CD14-positive monocyte (primary cell): ENCODE measurements around the gene COQ2. TPM values are rescaled to one million over a fixed set of nuclear protein-coding genes. Genes with fewer than 3 reads are reported as not detected.
"Not testable (repeated sequence)": the region's sequence is repeated elsewhere in the genome, so short reads cannot be mapped to it uniquely, and the experiment has no call there.

Experiments
- DNase-seq, 3 donors: peaks; one replicate each; pipeline ENCODE4 v3.0.0-alpha.2; 2011 to 2022
- H2AFZ ChIP-seq: 2 replicates; pipeline ENCODE4 v1.6.0; 2012; ENCODE audit warnings: mild to moderate bottlenecking, low read depth, low read length, inconsistent platforms; ENCODE audit not compliant: insufficient read depth, poor library complexity, severe bottlenecking
- H3K27ac ChIP-seq, 2 donors: 1 replicate in 1 of 2; 2 replicates in 1 of 2; pipeline ENCODE4 v1.5.1; 2012 to 2013; ENCODE audit warnings: low read length in 2 of 2, control low read depth in 1 of 2, inconsistent platforms in 1 of 2, low read depth in 1 of 2, mild to moderate bottlenecking in 1 of 2
- H3K27me3 ChIP-seq, 2 donors: one replicate each; pipeline versions ENCODE4 v1.6.0 to v1.6.1; 2011 to 2013; ENCODE audit warnings: low read length in 2 of 2; ENCODE audit not compliant: control insufficient read depth in 2 of 2, insufficient read depth in 2 of 2
- H3K36me3 ChIP-seq, 2 donors: replicated peaks in 1 of 2; 1 replicate in 1 of 2; 2 replicates in 1 of 2; pipeline versions ENCODE4 v1.5.1 to v1.6.1; 2012 to 2013; ENCODE audit warnings: low read length in 2 of 2, control low read depth in 1 of 2, inconsistent platforms in 1 of 2, mild to moderate bottlenecking in 1 of 2; ENCODE audit not compliant: insufficient read depth in 2 of 2, control insufficient read depth in 1 of 2
- H3K4me1 ChIP-seq, 2 donors: 1 replicate in 1 of 2; 2 replicates in 1 of 2; pipeline versions ENCODE4 v1.5.1 to v1.6.1; 2012 to 2013; ENCODE audit warnings: low read length in 2 of 2, control low read depth in 1 of 2, inconsistent platforms in 1 of 2, mild to moderate bottlenecking in 1 of 2, moderate library complexity in 1 of 2; ENCODE audit not compliant: insufficient read depth in 2 of 2, control insufficient read depth in 1 of 2
- H3K4me2 ChIP-seq: replicated peaks from 2 replicates; pipeline ENCODE3; 2012; ENCODE audit warnings: low read length, moderate library complexity, mild to moderate bottlenecking; ENCODE audit not compliant: poor library complexity, severe bottlenecking; ENCODE audit errors: extremely low read depth
- H3K4me3 ChIP-seq, 3 experiments: fragments of 200-600 bp in 1 of 3; sonication (generic) in 1 of 3; replicated peaks in 1 of 3; 1 replicate in 2 of 3; 2 replicates in 1 of 3; pipeline ENCODE4 v1.5.1; 2011 to 2013; ENCODE audit warnings: low read length in 3 of 3, mild to moderate bottlenecking in 3 of 3, control low read depth in 2 of 3, low read depth in 2 of 3, inconsistent platforms in 1 of 3, moderate library complexity in 1 of 3
- H3K79me2 ChIP-seq: 2 replicates; pipeline ENCODE4 v1.6.0; 2012; ENCODE audit warnings: mild to moderate bottlenecking, control low read depth, inconsistent platforms, low read length, moderate library complexity; ENCODE audit not compliant: insufficient read depth
- H3K9ac ChIP-seq: 2 replicates; pipeline ENCODE4 v1.6.0; 2017; ENCODE audit warnings: low read length, mild to moderate bottlenecking; ENCODE audit not compliant: insufficient read depth, poor library complexity, severe bottlenecking
- H3K9me3 ChIP-seq, 2 donors: replicated peaks in 1 of 2; 1 replicate in 1 of 2; 2 replicates in 1 of 2; pipeline versions ENCODE4 v1.5.1 to v1.6.1; 2012 to 2013; ENCODE audit warnings: low read length in 2 of 2, control low read depth in 1 of 2; ENCODE audit not compliant: control insufficient read depth in 1 of 2, insufficient read depth in 1 of 2
- H4K20me1 ChIP-seq: 2 replicates; pipeline ENCODE4 v1.6.0; 2012; ENCODE audit warnings: mild to moderate bottlenecking, low read length, control low read depth, moderate library complexity; ENCODE audit not compliant: insufficient read depth
- H3K27ac Mint-ChIP-seq, 7 donors: one replicate each; pipeline ENCODE4 v1.8.0; 2020; ENCODE audit warnings: mild to moderate bottlenecking in 7 of 7, mixed read lengths in 7 of 7, moderate library complexity in 6 of 7, inconsistent platforms in 2 of 7
- H3K27me3 Mint-ChIP-seq, 3 donors: one replicate each; pipeline ENCODE4 v1.8.0; 2021 to 2022; ENCODE audit warnings: low read depth in 3 of 3, mild to moderate bottlenecking in 3 of 3, mixed read lengths in 3 of 3, moderate library complexity in 3 of 3, inconsistent platforms in 1 of 3
- H3K36me3 Mint-ChIP-seq, 2 donors: one replicate each; pipeline ENCODE4 v1.8.0; 2020; ENCODE audit warnings: mixed read lengths in 2 of 2, inconsistent platforms in 1 of 2, mild to moderate bottlenecking in 1 of 2
- H3K4me1 Mint-ChIP-seq: one replicate; pipeline ENCODE4 v1.8.0; 2020; ENCODE audit warnings: mild to moderate bottlenecking, mixed read lengths
- H3K4me3 Mint-ChIP-seq, 2 donors: one replicate each; pipeline ENCODE4 v1.8.0; 2020; ENCODE audit warnings: mild to moderate bottlenecking in 2 of 2, mixed read lengths in 2 of 2, moderate library complexity in 1 of 2
- H3K9me3 Mint-ChIP-seq, 7 donors: one replicate each; pipeline ENCODE4 v1.8.0; 2020 to 2022; ENCODE audit warnings: mixed read lengths in 7 of 7, mild to moderate bottlenecking in 6 of 7, moderate library complexity in 6 of 7, inconsistent platforms in 2 of 7
- CTCF ChIP-seq: fragments of 200-600 bp; IDR thresholded peaks from one replicate; pipeline ENCODE4 v1.8.0; 2022; ENCODE audit warnings: antibody characterized with exemption, mild to moderate bottlenecking
- whole genome bisulfite sequencing: methylation state at CpG from one replicate; pipeline ENCODE4 v1.1.5; 2013; ENCODE audit warnings: missing lambda C conversion rate; ENCODE audit not compliant: insufficient coverage; 5-methylcytosine and 5-hydroxymethylcytosine counted together
- intact Hi-C, 2 donors: fragments of 100-400 bp; cut with micrococcal nuclease; formaldehyde crosslinking; loops; one replicate each; pipeline versions ENCODE4 v1.15.0 to v1.15.1; 2023
- polyA plus RNA-seq, 3 donors: library from polyadenylated mRNA; depleted of rRNA in 1 of 3; unstranded in 2 of 3; stranded (reverse) in 1 of 3; fragments of 300-500 nt in 2 of 3; fragments of >200 nt in 1 of 3; fragmentation: Illumina TruSeq in 2 of 3; gene quantifications; 1 replicate in 2 of 3; 2 replicates in 1 of 3; pipeline ENCODE4 v1.2.3, GENCODE V29; 2012 to 2021

COQ2 gene
- polyA plus RNA-seq, 3 donors: 14.7 to 48.6 (median 40.7) TPM

- Mint-ChIP-seq H3K4me1 (peaks cover 78% of the 10 kb centered on the region), H3K9me3 (no peaks in the 10 kb centered on the region), H3K36me3 (peaks cover 48 to 57% of the 10 kb centered on the region in 2 donors), H3K27ac (peak overlapping the region; percentile 71 to 91 (median 82)), H3K27me3 (peaks cover 0 to 2% (median 0%) of the 10 kb centered on the region in 3 donors), H3K4me3 (peak overlapping the region in 1 of 2 donors; percentile 7)
- H4K20me1 ChIP-seq: no peaks in the 10 kb centered on the region
- H3K9ac ChIP-seq: no peak overlapping the region
- intact Hi-C loops: loop anchor here in 1 of 2 donors (5.0 kb wide), 1 partner anchor 39 kb away; no protein-coding TSS in a partner anchor
- H3K4me3 ChIP-seq: no peak overlapping the region
- H3K4me2 ChIP-seq: no peak overlapping the region
- peaks cover 16% of the 10 kb centered on the region for H3K79me2 ChIP-seq
- peak in 2 of 3 donors; percentile 24 to 50 for DNase-seq
- peak overlapping the region; percentile 14 to 71 for H3K27ac ChIP-seq
- H3K9me3 ChIP-seq: no peaks in the 10 kb centered on the region
- WGBS: 96% methylated on average over 5 of the region's 8 CpGs
- peaks cover 60 to 80% of the 10 kb centered on the region in 2 donors for H3K4me1 ChIP-seq
- H3K36me3 ChIP-seq: peaks cover 0 to 5% of the 10 kb centered on the region in 2 donors
- no peak for TF ChIP-seq CTCF
- no peak overlapping the region for H2AFZ ChIP-seq
- H3K27me3 ChIP-seq: no peaks in the 10 kb centered on the region
Measured at GRCh38 chr4:83326546-83326945, 41.9 kb upstream of the COQ2 start.

- 100% methylated on average over 1 of the region's 4 CpGs for WGBS
- H3K79me2 ChIP-seq: peaks cover 16% of the 10 kb centered on the region
- peaks cover 84% of the 10 kb centered on the region for H3K4me1 Mint-ChIP-seq
- not testable (repeated sequence) for H3K36me3 ChIP-seq, H3K9me3 Mint-ChIP-seq, H3K27ac Mint-ChIP-seq, H3K27ac ChIP-seq, H4K20me1 ChIP-seq, H3K27me3 Mint-ChIP-seq, H3K4me3 ChIP-seq, H3K9me3 ChIP-seq, H2AFZ ChIP-seq, H3K4me3 Mint-ChIP-seq, H3K4me2 ChIP-seq, H3K27me3 ChIP-seq, DNase-seq, H3K9ac ChIP-seq
- peaks cover 70 to 87% of the 10 kb centered on the region in 2 donors for H3K4me1 ChIP-seq
- peaks cover 44 to 55% of the 10 kb centered on the region in 2 donors for H3K36me3 Mint-ChIP-seq
- intact Hi-C loops: loop anchor here in 1 of 2 donors (5.0 kb wide), 1 partner anchor 38 kb away; no protein-coding TSS in a partner anchor
Measured at GRCh38 chr4:83325306-83325705, 40.7 kb upstream of the COQ2 start.
